Activated naive CD4-positive, alpha-beta T cell treated with anti-CD3 and anti-CD28 coated beads, Interleukin-2, amount 50 U/mL, for 24 hours (primary cell): ENCODE results near the gene DPEP1.
A peak's percentile ranks its signal among the peaks of the same experiment; 100 is the strongest.

Experiments used
- H3K27ac Mint-ChIP-seq: one replicate; pipeline ENCODE4 v1.8.0; 2021; ENCODE audit warnings: mild to moderate bottlenecking, mixed read lengths
- H3K27me3 Mint-ChIP-seq: one replicate; pipeline ENCODE4 v1.8.0; 2021; ENCODE audit warnings: mixed read lengths
- H3K36me3 Mint-ChIP-seq: one replicate; pipeline ENCODE4 v1.8.0; 2021; ENCODE audit warnings: mixed read lengths
- H3K4me1 Mint-ChIP-seq: one replicate; pipeline ENCODE4 v1.8.0; 2021; ENCODE audit warnings: mixed read lengths
- H3K4me3 Mint-ChIP-seq: one replicate; pipeline ENCODE4 v1.8.0; 2021; ENCODE audit warnings: mild to moderate bottlenecking, mixed read lengths
- H3K9me3 Mint-ChIP-seq: one replicate; pipeline ENCODE4 v1.8.0; 2021; ENCODE audit warnings: mixed read lengths

The DPEP1 gene

DNA sequence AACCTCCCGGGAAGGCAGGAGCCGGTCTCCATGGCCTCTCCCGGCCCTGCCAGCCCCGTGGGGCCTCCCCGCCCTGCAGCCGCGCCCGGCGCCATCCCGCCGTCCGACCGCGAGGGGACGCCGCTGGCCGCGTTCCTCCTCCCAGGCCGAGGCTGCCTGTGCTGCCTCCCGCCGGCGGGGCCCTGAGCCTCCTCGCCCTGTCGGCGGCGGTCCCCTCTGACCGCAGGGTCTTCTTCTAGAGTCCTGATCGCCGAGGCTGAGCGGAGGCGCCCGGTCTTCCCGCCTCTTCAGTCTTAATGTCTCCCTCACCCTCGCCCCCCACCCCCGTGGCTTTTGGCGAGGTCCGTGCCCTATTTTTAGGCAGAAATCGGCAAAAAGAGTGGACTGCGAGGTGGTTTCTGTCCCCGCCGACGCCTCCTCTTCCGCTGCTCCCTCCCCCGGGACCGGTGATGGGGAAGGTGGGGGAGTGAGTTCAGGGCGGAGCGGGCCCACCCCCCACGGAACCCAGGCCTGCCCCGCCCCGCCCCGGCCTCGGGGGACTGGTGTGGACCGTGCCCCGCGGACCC is 38.7 kb upstream of the DPEP1 start:
- Mint-ChIP-seq H3K36me3 (no peaks in the 10 kb centered on the region), H3K9me3 (no peaks in the 10 kb centered on the region), H3K4me3 (peak overlapping the region; percentile 61), H3K4me1 (peaks cover 23% of the 10 kb centered on the region), H3K27ac (no peak overlapping the region), H3K27me3 (peaks cover 8% of the 10 kb centered on the region)

DNA sequence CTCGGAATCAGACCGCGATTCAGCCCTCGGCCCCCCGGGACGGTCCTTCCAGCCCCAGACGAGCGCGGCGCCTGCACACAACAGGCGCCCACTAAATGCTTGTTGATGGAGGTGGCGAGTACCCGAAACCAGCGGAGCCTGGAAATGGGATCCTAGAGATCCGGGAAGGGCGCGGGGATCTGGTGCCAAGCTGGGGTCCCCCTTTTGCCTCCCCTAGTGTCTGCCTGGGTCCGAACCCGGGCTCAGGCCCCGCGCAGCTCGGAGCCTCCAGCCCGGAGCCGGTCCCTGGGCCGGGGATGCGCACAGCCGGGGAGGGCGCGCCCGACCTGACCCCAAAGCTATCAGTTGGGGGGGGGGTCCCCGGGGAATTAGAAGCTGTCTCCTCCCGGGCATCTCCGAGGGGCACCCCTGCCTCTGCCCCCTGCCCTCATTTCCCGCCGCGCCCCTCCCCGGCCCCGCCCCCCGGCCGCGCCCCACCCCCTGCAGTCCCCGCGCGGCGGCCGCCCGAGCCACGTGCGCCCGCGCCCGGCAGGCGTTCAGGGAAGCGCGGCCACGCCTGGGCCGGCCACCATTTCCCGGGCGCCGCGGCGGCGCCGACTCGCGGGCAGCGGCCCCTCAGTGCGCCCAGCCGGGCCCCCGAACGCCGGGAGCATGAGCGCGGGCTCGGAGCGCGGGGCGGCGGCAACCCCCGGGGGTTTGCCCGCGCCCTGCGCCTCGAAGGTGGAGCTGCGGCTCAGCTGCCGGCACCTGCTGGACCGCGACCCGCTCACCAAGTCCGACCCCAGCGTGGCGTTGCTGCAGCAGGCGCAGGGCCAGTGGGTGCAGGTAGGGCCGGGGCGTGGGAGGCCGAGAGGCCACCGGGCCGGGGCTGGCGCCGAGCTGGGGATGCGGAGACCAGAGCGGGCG is 37.9 kb upstream of the DPEP1 start, which contains the start of gene CPNE7:
Gene CPNE7, plus strand, starts transcription at position 512 of the 906 bp plus-strand sequence. Its CDS starts 140 bp downstream, at position 652.
- Mint-ChIP-seq H3K36me3 (no peaks in the 10 kb centered on the region), H3K27ac (no peak within 1 kb of the TSS), H3K4me1 (peaks cover 23% of the 10 kb centered on the region), H3K4me3 (peak within 1 kb of the TSS; percentile 61), H3K27me3 (peaks cover 8% of the 10 kb centered on the region), H3K9me3 (no peaks in the 10 kb centered on the region)

DNA sequence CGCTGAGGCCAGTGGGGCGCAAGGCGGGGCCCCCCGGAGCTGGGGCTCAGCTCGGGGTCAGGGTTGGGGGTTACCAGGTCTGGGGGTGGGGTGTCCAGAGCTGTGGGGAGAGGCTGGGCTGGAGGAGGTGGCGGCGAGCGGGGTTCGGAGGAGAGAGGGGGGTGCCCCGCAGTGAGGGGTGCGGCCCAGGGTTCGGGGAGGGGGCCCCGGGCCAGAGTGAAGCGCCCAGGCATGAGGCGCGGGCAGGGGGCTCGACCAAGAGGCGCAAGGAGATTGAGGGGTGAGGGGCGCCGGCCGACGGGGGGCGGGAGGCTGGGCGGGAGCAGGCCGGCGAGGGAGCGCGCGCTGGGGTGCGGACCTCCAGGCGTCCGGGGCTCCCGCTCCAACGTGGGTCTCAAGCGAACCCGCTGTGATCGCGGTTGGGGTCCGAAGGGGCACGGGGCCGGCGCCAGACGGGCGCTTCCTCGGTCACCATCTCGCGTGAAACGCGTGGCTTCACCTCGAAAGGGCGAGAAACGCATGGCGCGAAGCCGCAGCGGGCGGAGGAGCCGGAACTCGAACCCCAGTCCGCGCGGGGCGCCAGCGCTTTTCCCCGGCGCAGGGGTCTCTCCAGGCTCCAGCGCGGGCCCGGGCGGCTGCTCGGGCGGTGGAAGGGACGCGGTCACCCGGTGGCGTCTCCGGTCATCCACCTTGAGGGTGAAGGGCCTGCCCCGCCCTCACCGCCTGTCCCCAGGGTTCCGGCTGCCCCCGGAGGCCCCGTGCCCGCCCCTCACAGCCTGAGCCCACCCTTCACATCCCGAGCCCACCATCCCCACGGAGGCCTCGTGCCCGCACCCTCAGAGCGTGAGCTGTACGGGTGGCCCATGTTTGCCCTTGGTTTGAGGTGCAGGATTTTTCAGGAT is 37.0 kb upstream of the DPEP1 start:
- Mint-ChIP-seq H3K4me3 (no peak overlapping the region), H3K36me3 (no peaks in the 10 kb centered on the region), H3K9me3 (no peaks in the 10 kb centered on the region), H3K4me1 (peaks cover 23% of the 10 kb centered on the region), H3K27me3 (peaks cover 8% of the 10 kb centered on the region), H3K27ac (no peak overlapping the region)

DNA sequence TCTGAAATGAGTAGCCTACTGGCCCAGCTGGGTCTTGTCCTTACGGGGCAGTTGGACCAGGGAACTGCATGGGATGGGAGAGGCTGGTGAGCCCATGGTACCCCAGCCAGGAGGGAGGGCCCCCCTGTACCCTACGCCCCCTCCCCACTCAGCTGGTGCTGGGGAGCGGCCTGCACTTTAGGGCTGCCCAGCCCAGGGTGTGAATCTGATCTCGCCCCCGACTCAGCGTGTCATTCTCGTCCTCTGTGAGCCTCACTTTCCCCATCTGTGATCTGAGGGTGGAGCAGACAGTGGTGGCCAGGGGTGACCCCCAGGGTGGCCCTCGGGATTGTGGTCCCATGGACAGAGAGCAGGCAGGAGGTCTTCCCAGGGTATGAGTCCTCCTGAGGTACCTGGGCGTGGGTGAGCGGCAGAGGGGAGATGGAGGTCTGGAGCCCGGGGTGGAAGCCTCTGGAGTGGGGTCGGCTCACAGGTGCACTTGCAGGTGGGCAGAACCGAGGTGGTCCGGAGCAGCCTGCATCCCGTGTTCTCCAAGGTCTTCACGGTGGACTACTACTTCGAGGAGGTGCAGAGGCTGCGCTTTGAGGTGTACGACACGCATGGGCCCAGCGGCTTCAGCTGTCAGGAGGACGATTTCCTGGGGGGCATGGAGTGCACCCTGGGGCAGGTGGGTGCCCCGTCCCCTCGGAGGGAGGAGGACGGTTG is 36.2 kb upstream of the DPEP1 start:
- H3K27ac Mint-ChIP-seq, result no peak overlapping the region
- peaks cover 8% of the 10 kb centered on the region for H3K27me3 Mint-ChIP-seq
- peaks cover 17% of the 10 kb centered on the region for H3K4me1 Mint-ChIP-seq
- no peaks in the 10 kb centered on the region for H3K9me3 Mint-ChIP-seq
- no peaks in the 10 kb centered on the region for H3K36me3 Mint-ChIP-seq
- H3K4me3 Mint-ChIP-seq, result peak overlapping the region; percentile 19

DNA sequence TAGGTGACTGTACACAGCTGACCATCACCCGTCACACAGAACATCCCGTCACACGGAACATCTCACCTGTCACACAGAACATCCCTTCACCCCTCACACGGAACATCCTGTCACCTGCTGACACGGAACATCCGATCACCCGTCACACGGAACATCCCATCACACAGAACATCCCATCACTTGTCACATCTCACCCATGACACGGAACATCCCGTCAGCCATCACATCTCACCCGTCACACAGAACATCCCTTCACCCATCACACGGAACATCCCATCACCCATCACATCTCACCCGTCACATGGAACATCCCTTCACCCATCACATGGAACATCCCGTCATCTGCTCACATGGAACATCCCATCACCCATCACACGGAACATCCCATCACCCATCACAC is 34.1 kb upstream of the DPEP1 start:
- Mint-ChIP-seq H3K4me3 (no peak overlapping the region), H3K27ac (no peak overlapping the region), H3K27me3 (peaks cover 1% of the 10 kb centered on the region), H3K36me3 (no peaks in the 10 kb centered on the region), H3K4me1 (no peaks in the 10 kb centered on the region), H3K9me3 (no peaks in the 10 kb centered on the region)

DNA sequence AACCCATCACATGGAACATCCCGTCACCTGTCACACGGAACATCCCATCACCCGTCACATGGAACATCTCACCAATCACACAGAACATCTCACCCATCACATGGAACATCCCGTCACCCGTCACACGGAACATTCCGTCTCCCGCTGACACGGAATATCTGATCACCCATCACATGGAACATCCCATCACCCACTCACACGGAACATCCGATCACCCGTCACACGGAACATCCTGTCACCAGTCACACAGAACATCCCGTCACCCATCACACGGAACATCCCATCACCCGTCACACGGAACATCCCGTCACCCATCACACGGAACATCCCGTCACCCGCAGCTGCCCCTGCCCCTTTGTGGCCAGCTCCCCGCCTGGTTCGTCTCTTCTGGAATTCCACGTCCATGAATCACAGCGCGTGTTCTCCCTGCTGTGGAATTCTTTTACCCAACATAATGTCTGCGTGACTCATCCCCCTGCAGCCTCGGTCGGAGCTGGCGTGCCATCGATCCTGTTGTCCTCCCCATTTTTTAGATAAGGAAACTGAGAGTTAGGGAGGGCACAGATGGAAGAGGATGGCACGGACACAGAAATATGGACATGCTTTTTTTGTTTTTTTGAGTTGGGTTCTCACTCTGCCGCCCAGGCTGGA is 32.3 kb upstream of the DPEP1 start:
- H3K4me1 Mint-ChIP-seq, result no peaks in the 10 kb centered on the region
- no peak overlapping the region for H3K27ac Mint-ChIP-seq
- H3K4me3 Mint-ChIP-seq, result no peak overlapping the region
- peaks cover 1% of the 10 kb centered on the region for H3K27me3 Mint-ChIP-seq
- no peaks in the 10 kb centered on the region for H3K9me3 Mint-ChIP-seq
- H3K36me3 Mint-ChIP-seq, result no peaks in the 10 kb centered on the region

DNA sequence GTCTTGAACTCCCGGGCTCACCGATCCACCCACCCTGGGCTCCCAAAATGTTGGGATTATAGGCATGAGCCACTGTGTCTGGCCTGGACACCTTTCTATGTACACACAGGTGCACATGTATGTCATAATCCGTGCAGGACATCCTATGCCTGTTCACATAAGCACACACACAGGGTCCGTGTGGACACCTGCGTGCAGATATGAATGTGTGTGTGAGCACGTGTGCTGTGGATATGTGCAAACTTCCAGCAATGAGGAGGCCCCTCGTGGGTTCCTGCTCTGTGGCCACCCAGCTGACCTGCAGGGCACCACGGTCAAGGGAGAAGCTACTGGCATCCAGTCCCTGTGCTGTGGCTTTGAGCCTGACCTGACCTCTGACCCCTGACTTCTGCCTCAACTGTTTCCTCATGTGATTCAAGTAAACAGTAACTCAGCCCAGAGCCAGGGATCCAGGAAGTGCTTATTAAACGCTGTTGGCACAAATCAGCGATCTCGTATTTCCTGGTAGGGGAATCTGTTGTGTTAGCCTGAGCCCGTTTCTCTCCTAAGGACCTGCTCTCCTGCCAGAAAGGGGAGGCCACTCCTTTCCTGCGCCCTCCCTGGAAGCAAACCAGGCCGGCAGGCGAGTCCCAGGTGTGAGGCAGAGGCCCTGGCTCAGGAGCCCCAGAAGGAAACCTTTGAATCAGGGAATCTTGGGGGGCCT is 31.4 kb upstream of the DPEP1 start:
- Mint-ChIP-seq H3K9me3 (no peaks in the 10 kb centered on the region), H3K36me3 (no peaks in the 10 kb centered on the region), H3K4me1 (no peaks in the 10 kb centered on the region), H3K27ac (peak overlapping the region; percentile 8), H3K27me3 (peaks cover 1% of the 10 kb centered on the region), H3K4me3 (no peak overlapping the region)

DNA sequence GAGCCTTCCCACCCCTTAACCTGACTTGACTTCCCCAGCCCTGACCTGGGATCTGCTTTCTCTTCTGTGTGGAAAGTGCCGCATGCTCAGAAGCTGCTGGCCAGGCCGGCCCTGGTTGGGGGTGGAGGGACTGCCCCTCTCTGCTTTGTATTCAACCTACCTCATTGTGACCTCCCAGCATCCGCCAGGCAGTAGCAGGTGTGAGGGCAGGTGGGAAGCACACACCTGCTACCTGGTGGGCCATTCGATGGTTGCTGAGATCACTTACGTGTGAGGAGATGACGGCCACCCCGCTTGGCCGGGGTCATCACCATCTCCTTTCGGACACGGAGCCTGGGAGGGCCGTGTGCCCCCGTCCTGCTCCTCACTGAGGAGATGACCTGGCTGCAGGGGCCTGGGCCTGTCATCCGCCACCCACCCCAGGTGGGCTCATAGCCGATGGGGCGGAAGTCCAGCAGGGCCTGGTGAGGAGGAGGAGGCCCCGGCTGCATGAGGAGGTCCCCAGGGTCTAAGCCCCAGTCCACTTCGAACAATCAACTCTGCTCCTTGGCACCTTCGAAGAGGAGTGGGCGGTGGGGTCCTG is 30.7 kb upstream of the DPEP1 start:
- H3K4me1 Mint-ChIP-seq, result no peaks in the 10 kb centered on the region
- no peaks in the 10 kb centered on the region for H3K36me3 Mint-ChIP-seq
- no peak overlapping the region for H3K27ac Mint-ChIP-seq
- no peaks in the 10 kb centered on the region for H3K9me3 Mint-ChIP-seq
- no peak overlapping the region for H3K4me3 Mint-ChIP-seq
- H3K27me3 Mint-ChIP-seq, result no peaks in the 10 kb centered on the region

DNA sequence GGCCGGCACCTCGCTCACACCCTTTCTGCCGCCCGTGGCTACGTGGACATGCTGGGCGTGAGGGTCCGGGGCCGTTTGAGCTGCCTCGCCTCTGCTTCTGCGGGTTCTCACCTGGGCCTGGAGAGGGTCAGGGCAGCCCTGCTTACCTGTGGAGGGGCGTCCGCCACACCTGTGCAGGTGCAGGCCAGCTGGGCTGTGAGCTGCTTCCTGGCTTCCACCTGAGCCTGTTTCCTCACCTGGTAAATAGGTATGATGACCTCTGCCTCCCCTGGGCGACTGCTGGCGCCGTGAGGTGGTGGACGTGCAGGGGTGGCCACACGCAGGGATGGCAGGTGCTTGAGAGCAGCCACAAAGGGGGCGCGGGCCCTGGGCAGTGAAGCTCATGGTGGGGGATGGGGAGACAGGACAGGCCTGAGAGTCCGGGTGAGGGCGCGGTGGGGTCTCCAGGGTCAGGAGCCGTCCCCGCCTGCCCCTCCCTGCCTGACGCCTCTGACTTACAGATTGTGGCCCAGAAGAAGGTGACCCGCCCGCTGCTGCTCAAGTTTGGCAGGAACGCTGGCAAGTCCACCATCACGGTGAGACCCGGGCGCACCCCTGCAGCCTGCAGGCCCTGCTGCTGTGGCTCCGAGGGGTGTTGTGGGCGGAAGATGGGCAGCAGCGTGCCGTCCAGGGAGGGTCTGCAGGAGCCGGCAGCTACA is 30.1 kb upstream of the DPEP1 start:
- no peaks in the 10 kb centered on the region for H3K9me3 Mint-ChIP-seq
- H3K27ac Mint-ChIP-seq, result no peak overlapping the region
- no peak overlapping the region for H3K4me3 Mint-ChIP-seq
- H3K36me3 Mint-ChIP-seq, result no peaks in the 10 kb centered on the region
- H3K27me3 Mint-ChIP-seq, result no peaks in the 10 kb centered on the region
- no peaks in the 10 kb centered on the region for H3K4me1 Mint-ChIP-seq

DNA sequence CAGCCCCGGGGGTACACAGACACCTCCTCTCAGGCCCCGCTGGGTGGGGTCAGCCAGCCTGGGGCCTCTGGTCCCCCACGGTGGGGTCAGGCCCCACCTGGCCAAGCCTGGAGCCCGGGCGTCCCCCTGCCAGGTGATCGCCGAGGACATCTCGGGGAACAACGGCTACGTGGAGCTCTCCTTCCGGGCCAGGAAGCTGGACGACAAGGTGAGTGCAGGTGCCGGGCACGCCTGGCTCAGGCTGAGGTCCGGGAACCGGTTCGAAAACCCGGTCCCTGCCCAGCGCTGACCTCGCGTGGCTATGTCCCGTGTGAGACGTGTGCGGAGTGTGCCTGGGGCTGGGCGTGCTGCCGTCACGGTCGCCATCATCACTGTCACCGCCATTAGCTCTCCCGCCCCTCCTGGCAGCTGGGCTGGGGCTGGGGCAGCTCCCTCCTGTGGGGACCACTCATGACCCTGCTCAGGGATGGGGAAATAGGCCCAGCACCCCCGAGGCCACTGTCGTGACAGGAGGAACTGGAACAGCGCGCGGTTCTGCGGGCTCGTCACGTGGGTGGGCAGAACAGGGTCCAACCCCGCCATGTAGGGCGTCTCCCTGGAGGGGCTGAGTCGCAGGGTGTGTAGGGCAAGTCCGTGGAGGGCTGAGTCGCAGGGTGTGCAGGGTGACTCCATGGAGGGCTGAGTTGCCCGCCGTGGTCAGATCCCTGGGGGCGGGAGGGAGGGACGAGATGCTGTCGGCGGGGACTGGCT is 29.4 kb upstream of the DPEP1 start:
- H3K27ac Mint-ChIP-seq, result no peak overlapping the region
- H3K27me3 Mint-ChIP-seq, result no peaks in the 10 kb centered on the region
- no peaks in the 10 kb centered on the region for H3K9me3 Mint-ChIP-seq
- no peaks in the 10 kb centered on the region for H3K4me1 Mint-ChIP-seq
- no peak overlapping the region for H3K4me3 Mint-ChIP-seq
- H3K36me3 Mint-ChIP-seq, result no peaks in the 10 kb centered on the region

DNA sequence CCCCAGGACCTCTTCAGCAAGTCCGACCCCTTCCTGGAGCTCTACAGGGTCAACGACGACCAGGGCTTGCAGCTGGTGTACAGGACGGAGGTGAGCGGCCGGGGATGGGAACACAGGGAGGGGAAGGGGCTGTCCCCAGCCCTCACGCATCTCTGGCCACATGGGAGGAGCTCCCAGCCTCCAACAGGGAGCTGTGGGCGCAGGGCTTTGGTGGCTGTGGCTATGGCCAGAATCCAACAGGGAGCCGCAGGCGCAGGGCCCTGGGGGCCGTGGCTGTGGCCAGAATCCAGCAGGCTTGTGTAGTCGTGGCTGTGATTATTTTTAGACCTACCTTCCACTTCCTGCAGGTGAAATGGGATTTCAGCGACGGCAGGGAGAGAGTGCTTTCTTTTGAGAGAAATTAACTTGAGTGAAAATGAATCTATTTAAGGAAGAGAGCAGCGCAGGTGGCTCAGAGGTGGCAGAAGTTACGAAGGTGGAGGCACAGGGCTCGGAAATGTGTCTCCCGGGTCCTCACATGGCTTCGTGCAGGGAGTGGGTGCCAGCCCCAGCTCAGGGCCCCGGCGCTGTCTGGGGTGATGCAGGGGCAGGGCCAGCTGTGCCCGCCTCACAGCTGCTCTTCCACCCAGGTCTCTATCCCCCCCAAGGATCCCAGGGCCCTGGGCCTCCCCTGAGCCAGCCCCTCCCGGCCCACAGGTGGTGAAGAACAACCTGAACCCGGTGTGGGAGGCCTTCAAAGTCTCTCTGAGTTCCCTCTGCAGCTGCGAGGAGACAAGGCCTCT is 28.5 kb upstream of the DPEP1 start:
- Mint-ChIP-seq H3K27ac (no peak overlapping the region), H3K36me3 (no peaks in the 10 kb centered on the region), H3K9me3 (no peaks in the 10 kb centered on the region), H3K27me3 (no peaks in the 10 kb centered on the region), H3K4me3 (no peak overlapping the region), H3K4me1 (no peaks in the 10 kb centered on the region)

DNA sequence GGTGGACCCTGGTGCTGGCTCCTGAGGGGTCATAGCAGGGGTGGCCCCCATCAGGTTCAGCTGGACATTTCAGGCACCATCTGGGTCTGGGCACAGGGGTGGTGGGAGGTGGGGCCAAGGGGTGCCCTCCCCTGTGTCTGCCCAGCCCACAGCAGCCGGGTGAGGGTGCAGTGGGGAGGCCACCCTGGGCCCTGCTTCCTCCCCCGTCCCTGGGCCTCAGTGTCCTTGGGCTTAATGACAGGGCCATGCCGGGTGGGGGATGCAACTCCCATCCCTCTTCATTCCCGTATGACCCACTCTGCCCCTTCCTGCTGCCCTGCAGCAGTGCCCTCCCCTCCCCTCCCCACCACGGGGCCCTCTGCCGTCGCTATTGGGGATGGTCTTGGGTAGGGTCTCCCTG is 27.2 kb upstream of the DPEP1 start:
- no peak overlapping the region for H3K4me3 Mint-ChIP-seq

More for the DNA sequence above, 27.2 kb upstream of the DPEP1 start:
- Mint-ChIP-seq H3K4me1 (no peaks in the 10 kb centered on the region), H3K9me3 (no peaks in the 10 kb centered on the region), H3K27ac (peak overlapping the region; percentile 23), H3K27me3 (no peaks in the 10 kb centered on the region), H3K36me3 (no peaks in the 10 kb centered on the region)
